ENCODE data around the gene DENND6B.

Gene DENND6B

GRCh38 chr22:50314081-50314454 lies 12.7 kb downstream of the DENND6B start:
- FAIRE-seq, result no peak

GRCh38 chr22:50313600-50313999 lies 13.2 kb downstream of the DENND6B start:
- no peak for FAIRE-seq

- no peak for FAIRE-seq
Measured at GRCh38 chr22:50313021-50313420, 13.8 kb downstream of the DENND6B start.

- no peak for FAIRE-seq
Measured at GRCh38 chr22:50312371-50312770, 14.4 kb downstream of the DENND6B start.

GRCh38 chr22:50311606-50312351 lies 15.0 kb downstream of the DENND6B start:
- FAIRE-seq, result no peak

- no peak for FAIRE-seq
Measured at GRCh38 chr22:50310949-50311444, 15.8 kb downstream of the DENND6B start.

- no peak for FAIRE-seq
Measured at GRCh38 chr22:50310031-50310722, 16.6 kb downstream of the DENND6B start.

GRCh38 chr22:50309601-50309991 lies 17.2 kb downstream of the DENND6B start:
- no peak for FAIRE-seq

- FAIRE-seq, result no peak
Measured at GRCh38 chr22:50308986-50309600, 17.7 kb downstream of the DENND6B start.

GRCh38 chr22:50308597-50308935 lies 18.2 kb downstream of the DENND6B start:
- no peak for FAIRE-seq

GRCh38 chr22:50307890-50308596 lies 18.8 kb downstream of the DENND6B start:
- FAIRE-seq, result no peak

- no peak for FAIRE-seq
Measured at GRCh38 chr22:50306753-50307749, 19.8 kb downstream of the DENND6B start, which contains the start of gene PLXNB2. Gene PLXNB2 (minus strand): TSS chr22:50307646. CDS start chr22:50290584, 17,062 bp downstream.

- FAIRE-seq, result no peak
Measured at GRCh38 chr22:50305923-50306566, 20.8 kb downstream of the DENND6B start.

GRCh38 chr22:50305393-50305922 lies 21.4 kb downstream of the DENND6B start:
- FAIRE-seq, result no peak

GRCh38 chr22:50304528-50305392 lies 22.1 kb downstream of the DENND6B start:
- no peak for FAIRE-seq

GRCh38 chr22:50303848-50304527 lies 22.8 kb downstream of the DENND6B start:
- FAIRE-seq, result no peak

- no peak for FAIRE-seq
Measured at GRCh38 chr22:50303515-50303847, 23.3 kb downstream of the DENND6B start.

GRCh38 chr22:50302564-50302963 lies 24.2 kb downstream of the DENND6B start:
- FAIRE-seq, result no peak

GRCh38 chr22:50302041-50302541 lies 24.7 kb downstream of the DENND6B start:
- no peak for FAIRE-seq
